HepG2 (cell line): ENCODE data around the gene PIF1. TPM values are rescaled to one million over a fixed set of nuclear protein-coding genes. Genes with fewer than 3 reads are reported as not detected.

Source experiments
- ATAC-seq: fragments of 200-7000 bp; cut with Tn5 transposase; 3 replicates; pipeline ENCODE4 v1.9.1; 2020; ENCODE audit warnings: mild to moderate bottlenecking, moderate library complexity
- BruUV-seq: library from RNA; stranded (reverse); fragments of 400-500 nt; replicated peaks from 2 replicates; lab custom pipeline; 2021; lab: Mats Ljungman, UMichigan
- CTCF ChIA-PET: fragments of 300-600 bp; formaldehyde crosslinking; extraction: SDS; loops from one replicate; lab custom pipeline; 2021; ENCODE audit warnings: low total read pairs, inconsistent platforms, low intra/inter-chr PET ratio; lab: Yijun Ruan, JAX
- POLR2A ChIA-PET: fragments of 350-600 bp; sonication (Branson Sonifier 250); formaldehyde crosslinking; loops from one replicate; lab custom pipeline; 2020; ENCODE audit warnings: antibody characterized with exemption, inconsistent platforms; lab: Yijun Ruan, JAX
- DNase-seq: peaks from one replicate; pipeline ENCODE4 v3.0.0-alpha.2; 2015; ENCODE audit warnings: low spot score
- FAIRE-seq: peaks from 3 replicates; lab custom pipeline; 2011; peaks lifted over from hg19 to GRCh38; lab: Jason Lieb, UNC
- H2AFZ ChIP-seq: one replicate; pipeline ENCODE4 v1.6.1; 2011; ENCODE audit warnings: low read length, inconsistent platforms
- H3K27ac ChIP-seq: fragments of 300-600 bp; 3 replicates; pipeline ENCODE4 v1.8.0; 2011; ENCODE audit warnings: mixed run types, mild to moderate bottlenecking, mixed read lengths, low read length, inconsistent platforms; ENCODE audit not compliant: insufficient read depth; ENCODE audit errors: extremely low read length
- H3K27me3 ChIP-seq, 2 experiments: fragments of 200-600 bp in 1 of 2; 2 replicates in 1 of 2; 3 replicates in 1 of 2; pipeline versions ENCODE4 v1.6.0 to v1.8.0; 2011; ENCODE audit warnings: low read length in 2 of 2, mild to moderate bottlenecking in 2 of 2, moderate library complexity in 2 of 2, inconsistent platforms in 1 of 2; ENCODE audit not compliant: insufficient read depth in 2 of 2, control insufficient read depth in 1 of 2
- H3K36me3 ChIP-seq, 2 experiments: fragments of 200-600 bp in 1 of 2; replicated peaks in 1 of 2; 2 replicates in 1 of 2; 3 replicates in 1 of 2; pipeline versions ENCODE4 v1.5.1 to v1.8.0; 2011; ENCODE audit warnings: low read length in 2 of 2, inconsistent platforms in 1 of 2; ENCODE audit not compliant: insufficient read depth in 2 of 2, control insufficient read depth in 1 of 2
- H3K4me1 ChIP-seq: 2 replicates; pipeline ENCODE4 v1.5.1; 2012; ENCODE audit warnings: low read length, inconsistent platforms; ENCODE audit not compliant: insufficient read depth
- H3K4me2 ChIP-seq: 2 replicates; pipeline ENCODE4 v1.6.0; 2011; ENCODE audit warnings: low read depth, low read length, inconsistent platforms
- H3K4me3 ChIP-seq, 3 experiments: fragments of 200-600 bp in 1 of 3; sonication (generic), shearing (Covaris generic) in 1 of 3; replicated peaks in 1 of 3; 2 replicates each; pipeline ENCODE4 v1.5.1; 2011 to 2016; ENCODE audit warnings: low read length in 3 of 3, inconsistent platforms in 2 of 3, low read depth in 2 of 3, mild to moderate bottlenecking in 2 of 3, control low read depth in 1 of 3, mixed read lengths in 1 of 3; ENCODE audit not compliant: insufficient read depth in 1 of 3
- H3K79me2 ChIP-seq: one replicate; pipeline ENCODE4 v1.6.1; 2011; ENCODE audit warnings: low read length, inconsistent platforms; ENCODE audit not compliant: insufficient read depth
- H3K9ac ChIP-seq: 2 replicates; pipeline ENCODE4 v1.6.0; 2011; ENCODE audit warnings: mild to moderate bottlenecking, low read depth, low read length, inconsistent platforms; ENCODE audit not compliant: insufficient read depth
- H3K9me3 ChIP-seq: 2 replicates; pipeline ENCODE4 v1.5.1; 2012; ENCODE audit warnings: mild to moderate bottlenecking, low read length
- H4K20me1 ChIP-seq: 2 replicates; pipeline ENCODE4 v1.6.0; 2011; ENCODE audit warnings: inconsistent platforms, mild to moderate bottlenecking, low read length, moderate library complexity; ENCODE audit not compliant: insufficient read depth
- ARNTL ChIP-seq: sonication (generic); formaldehyde crosslinking; IDR thresholded peaks from 2 replicates; pipeline ENCODE4 v1.4.0; 2020; ENCODE audit warnings: mild to moderate bottlenecking, missing genetic modification reagents
- DNMT1 ChIP-seq: sonication (generic); formaldehyde crosslinking; IDR thresholded peaks from 2 replicates; pipeline ENCODE4 v1.5.1; 2020; ENCODE audit warnings: mild to moderate bottlenecking, missing genetic modification reagents
- MXD4 ChIP-seq: IDR thresholded peaks from 2 replicates; pipeline ENCODE4 v1.6.1; 2016; ENCODE audit warnings: mild to moderate bottlenecking, missing biosample characterization, missing genetic modification reagents
- RXRB ChIP-seq: IDR thresholded peaks from 2 replicates; pipeline ENCODE4 v1.6.1; 2016; ENCODE audit warnings: borderline replicate concordance, missing genetic modification reagents, missing compliant biosample characterization
- SP1 ChIP-seq, 2 experiments: fragments of 450-650 bp in 1 of 2; sonication (generic) in 1 of 2; formaldehyde crosslinking in 1 of 2; IDR thresholded peaks; 2 replicates each; pipeline versions ENCODE4 v1.4.0 to v1.6.1; 2016 to 2020; ENCODE audit warnings: missing genetic modification reagents in 1 of 2
- ZFAT ChIP-seq: sonication (generic); formaldehyde crosslinking; conservative IDR thresholded peaks from 2 replicates; pipeline ENCODE4 v1.8.1; 2023; ENCODE audit warnings: missing genetic modification reagents, inconsistent platforms
- ZNF138 ChIP-seq: sonication (generic); formaldehyde crosslinking; IDR thresholded peaks from 2 replicates; pipeline ENCODE4 v1.5.0; 2020; ENCODE audit warnings: mild to moderate bottlenecking, low read depth, missing genetic modification reagents
- ZNF567 ChIP-seq: sonication (generic); formaldehyde crosslinking; IDR thresholded peaks from 2 replicates; pipeline ENCODE4 v1.8.1; 2023; ENCODE audit warnings: mild to moderate bottlenecking, missing genetic modification reagents, borderline replicate concordance
- WGBS: methylation state at CpG from one replicate; pipeline ENCODE4 v1.1.6; 2017; ENCODE audit warnings: low lambda C conversion rate; 5-methylcytosine and 5-hydroxymethylcytosine counted together
- in situ Hi-C: cut with HindIII; loops from 2 replicates; pipeline ENCODE4 v1.10.0; 2017; ENCODE audit warnings: low pct_unique_long_range_greater_than_20kb; ENCODE audit not compliant: extremely low pct_ligation_motif_present
- intact Hi-C: fragments of 100-400 bp; cut with micrococcal nuclease; formaldehyde crosslinking; loops from one replicate; pipeline ENCODE4 v1.10.0; 2022; ENCODE audit not compliant: unreplicated experiment
- polyA plus RNA-seq, 8 experiments: library from polyadenylated mRNA; depleted of rRNA in 3 of 8; stranded (reverse) in 7 of 8; unstranded in 1 of 8; fragments of >200 nt; fragmentation: Illumina TruSeq in 4 of 8; extraction: Trizol in 4 of 8; gene quantifications; 2 replicates each; pipeline versions ENCODE4 v1.2.1 to v1.2.3, GENCODE V29; 2011 to 2016; ENCODE audit warnings: low read depth in 4 of 8, missing spikeins in 1 of 8, mixed read lengths in 1 of 8; ENCODE audit not compliant: insufficient read depth in 1 of 8
- total RNA-seq, 5 experiments: library from RNA; depleted of rRNA; stranded (reverse); fragments of >200 nt; fragmentation: Illumina TruSeq; extraction: Trizol; gene quantifications; 2 replicates each; pipeline ENCODE4 v1.2.3, GENCODE V29; 2016; ENCODE audit warnings: low read depth in 1 of 5
- TF ChIP-seq, protein P1 (sequence below): sonication (generic); formaldehyde crosslinking; IDR thresholded peaks from 2 replicates; pipeline ENCODE4 v1.4.0; 2020; ENCODE audit warnings: missing genetic modification reagents
- TF ChIP-seq, protein P2 (sequence below): sonication (generic); formaldehyde crosslinking; IDR thresholded peaks from 2 replicates; pipeline ENCODE4 v1.4.0; 2020; ENCODE audit warnings: missing genetic modification reagents, borderline replicate concordance

PIF1 gene
- total and polyA plus RNA-seq, 2 of the 13 experiments (the other 11 are each of a cell fraction or from before 2014, with no cell fraction given) = 18.5 to 19.7 TPM

DNA sequence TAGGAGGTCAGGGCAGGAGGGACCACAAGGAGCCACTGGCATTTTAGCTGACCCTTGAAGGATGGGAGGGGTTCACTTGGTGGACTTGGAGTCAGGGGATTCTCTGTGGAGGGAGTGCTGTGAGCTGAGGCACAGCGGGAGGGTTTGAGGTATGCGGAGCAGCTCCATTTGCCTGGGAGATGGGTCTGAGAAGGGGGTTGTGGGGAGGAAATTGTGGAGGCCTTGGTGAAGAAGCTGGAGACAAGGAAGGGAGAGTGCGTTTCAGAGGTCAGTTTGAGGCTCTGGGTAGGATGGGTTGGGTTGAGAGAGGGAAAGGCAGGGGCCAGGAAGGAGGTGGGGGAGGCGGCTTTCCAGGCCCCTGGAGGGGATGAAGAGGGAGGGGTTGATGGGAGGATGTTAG lies 36.5 kb upstream of the PIF1 start:
- intact Hi-C loops = no loop called here
- no peak for FAIRE-seq
- no TSS peak for BruUV-seq

More for the DNA sequence above, 36.5 kb upstream of the PIF1 start:
- WGBS = 100% methylated on average over 4 of the region's 4 CpGs
- Histone ChIP-seq H3K79me2 (no peaks in the 10 kb centered on the region), H3K27me3 (no peaks in the 10 kb centered on the region), H3K36me3 (peaks cover 15 to 22% of the 10 kb centered on the region in 2 experiments; a peak in 4 of 5 replicates), H3K27ac (no peak overlapping the region), H4K20me1 (no peaks in the 10 kb centered on the region), H3K4me1 (peaks cover 7% of the 10 kb centered on the region), H2AFZ (no peak overlapping the region), H3K9me3 (no peaks in the 10 kb centered on the region), H3K9ac (no peak overlapping the region), H3K4me3 (no peak overlapping the region), H3K4me2 (no peak overlapping the region)
- ChIA-PET CTCF (no interaction called here), POLR2A (no interaction called here)
- TF ChIP-seq ZNF138 (no peak), DNMT1 (CRISPR knock-in tag) (no peak), RXRB (CRISPR knock-in tag) (no peak), ZNF567 (CRISPR knock-in tag) (no peak), ZFAT (CRISPR knock-in tag) (no peak), SP1 (IDR thresholded peaks at IDR 0.05) (no peak), SP1 (CRISPR knock-in tag; IDR thresholded peaks at IDR 0.05) (no peak), ARNTL (CRISPR knock-in tag) (no peak), MXD4 (CRISPR knock-in tag) (no peak)
- TF ChIP-seq, protein P1, sequence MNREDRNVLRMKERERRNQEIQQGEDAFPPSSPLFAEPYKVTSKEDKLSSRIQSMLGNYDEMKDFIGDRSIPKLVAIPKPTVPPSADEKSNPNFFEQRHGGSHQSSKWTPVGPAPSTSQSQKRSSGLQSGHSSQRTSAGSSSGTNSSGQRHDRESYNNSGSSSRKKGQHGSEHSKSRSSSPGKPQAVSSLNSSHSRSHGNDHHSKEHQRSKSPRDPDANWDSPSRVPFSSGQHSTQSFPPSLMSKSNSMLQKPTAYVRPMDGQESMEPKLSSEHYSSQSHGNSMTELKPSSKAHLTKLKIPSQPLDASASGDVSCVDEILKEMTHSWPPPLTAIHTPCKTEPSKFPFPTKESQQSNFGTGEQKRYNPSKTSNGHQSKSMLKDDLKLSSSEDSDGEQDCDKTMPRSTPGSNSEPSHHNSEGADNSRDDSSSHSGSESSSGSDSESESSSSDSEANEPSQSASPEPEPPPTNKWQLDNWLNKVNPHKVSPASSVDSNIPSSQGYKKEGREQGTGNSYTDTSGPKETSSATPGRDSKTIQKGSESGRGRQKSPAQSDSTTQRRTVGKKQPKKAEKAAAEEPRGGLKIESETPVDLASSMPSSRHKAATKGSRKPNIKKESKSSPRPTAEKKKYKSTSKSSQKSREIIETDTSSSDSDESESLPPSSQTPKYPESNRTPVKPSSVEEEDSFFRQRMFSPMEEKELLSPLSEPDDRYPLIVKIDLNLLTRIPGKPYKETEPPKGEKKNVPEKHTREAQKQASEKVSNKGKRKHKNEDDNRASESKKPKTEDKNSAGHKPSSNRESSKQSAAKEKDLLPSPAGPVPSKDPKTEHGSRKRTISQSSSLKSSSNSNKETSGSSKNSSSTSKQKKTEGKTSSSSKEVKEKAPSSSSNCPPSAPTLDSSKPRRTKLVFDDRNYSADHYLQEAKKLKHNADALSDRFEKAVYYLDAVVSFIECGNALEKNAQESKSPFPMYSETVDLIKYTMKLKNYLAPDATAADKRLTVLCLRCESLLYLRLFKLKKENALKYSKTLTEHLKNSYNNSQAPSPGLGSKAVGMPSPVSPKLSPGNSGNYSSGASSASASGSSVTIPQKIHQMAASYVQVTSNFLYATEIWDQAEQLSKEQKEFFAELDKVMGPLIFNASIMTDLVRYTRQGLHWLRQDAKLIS (CRISPR knock-in tag) = no peak
- TF ChIP-seq, protein P2, sequence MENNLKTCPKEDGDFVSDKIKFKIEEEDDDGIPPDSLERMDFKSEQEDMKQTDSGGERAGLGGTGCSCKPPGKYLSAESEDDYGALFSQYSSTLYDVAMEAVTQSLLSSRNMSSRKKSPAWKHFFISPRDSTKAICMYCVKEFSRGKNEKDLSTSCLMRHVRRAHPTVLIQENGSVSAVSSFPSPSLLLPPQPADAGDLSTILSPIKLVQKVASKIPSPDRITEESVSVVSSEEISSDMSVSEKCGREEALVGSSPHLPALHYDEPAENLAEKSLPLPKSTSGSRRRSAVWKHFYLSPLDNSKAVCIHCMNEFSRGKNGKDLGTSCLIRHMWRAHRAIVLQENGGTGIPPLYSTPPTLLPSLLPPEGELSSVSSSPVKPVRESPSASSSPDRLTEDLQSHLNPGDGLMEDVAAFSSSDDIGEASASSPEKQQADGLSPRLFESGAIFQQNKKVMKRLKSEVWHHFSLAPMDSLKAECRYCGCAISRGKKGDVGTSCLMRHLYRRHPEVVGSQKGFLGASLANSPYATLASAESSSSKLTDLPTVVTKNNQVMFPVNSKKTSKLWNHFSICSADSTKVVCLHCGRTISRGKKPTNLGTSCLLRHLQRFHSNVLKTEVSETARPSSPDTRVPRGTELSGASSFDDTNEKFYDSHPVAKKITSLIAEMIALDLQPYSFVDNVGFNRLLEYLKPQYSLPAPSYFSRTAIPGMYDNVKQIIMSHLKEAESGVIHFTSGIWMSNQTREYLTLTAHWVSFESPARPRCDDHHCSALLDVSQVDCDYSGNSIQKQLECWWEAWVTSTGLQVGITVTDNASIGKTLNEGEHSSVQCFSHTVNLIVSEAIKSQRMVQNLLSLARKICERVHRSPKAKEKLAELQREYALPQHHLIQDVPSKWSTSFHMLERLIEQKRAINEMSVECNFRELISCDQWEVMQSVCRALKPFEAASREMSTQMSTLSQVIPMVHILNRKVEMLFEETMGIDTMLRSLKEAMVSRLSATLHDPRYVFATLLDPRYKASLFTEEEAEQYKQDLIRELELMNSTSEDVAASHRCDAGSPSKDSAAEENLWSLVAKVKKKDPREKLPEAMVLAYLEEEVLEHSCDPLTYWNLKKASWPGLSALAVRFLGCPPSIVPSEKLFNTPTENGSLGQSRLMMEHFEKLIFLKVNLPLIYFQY (CRISPR knock-in tag) = no peak
- ATAC-seq (no peak), DNase-seq (no peak)
- in situ Hi-C loops = no loop called here
